ENCODE measurements around the gene SLC35F5.

- TF ChIP-seq SP1 (IDR thresholded peaks at IDR 0.05; ENCODE audit: low read depth) (no peak), CTCF (IDR thresholded peaks at IDR 0.05 in 2 of 3, conservative IDR thresholded peaks at IDR 0.05 in 1 of 3; ENCODE audit: borderline replicate concordance in 1 of 3, insufficient read depth in 1 of 3, low read depth in 2 of 3, low read length in 2 of 3) (no peak), EZH2 (IDR thresholded peaks at IDR 0.05) (no peak), MAX (IDR thresholded peaks at IDR 0.05) (no peak), EGR1 (IDR thresholded peaks at IDR 0.05; ENCODE audit: low read depth) (no peak)
Measured at GRCh38 chr2:113768770-113769169, 12.3 kb upstream of the SLC35F5 start.
